ENCODE results near the gene C1QL4.
A peak's percentile ranks its signal among the peaks of the same experiment; 100 is the strongest.

C1QL4 gene

GRCh38 chr12:49359671-49360070 lies 22.7 kb upstream of the C1QL4 start:
- H3K36me3 ChIP-seq (ENCODE audit: control insufficient read depth, low read length): no peaks in the 10 kb centered on the region
- no peaks in the 10 kb centered on the region for H3F3A ChIP-seq (ENCODE audit: control insufficient read depth, insufficient read depth)
- no peaks in the 10 kb centered on the region for H3K4me1 ChIP-seq (ENCODE audit: control insufficient read depth, low read length)
- no peaks in the 10 kb centered on the region for H3K79me2 ChIP-seq (ENCODE audit: control insufficient read depth, low read length)
- H3K9me2 ChIP-seq (replicated peaks; ENCODE audit: control insufficient read depth, low read length): no peaks in the 10 kb centered on the region
- no peak overlapping the region for H3K4me3 ChIP-seq (ENCODE audit: low read length)
- TF ChIP-seq EZH2phosphoT487 (IDR thresholded peaks at IDR 0.05; ENCODE audit: borderline replicate concordance, low read length): no peak
- TF ChIP-seq CTCF (IDR thresholded peaks at IDR 0.05; ENCODE audit: low read depth, low read length, poor library complexity, severe bottlenecking): no peak
- no peak overlapping the region for H3K27ac ChIP-seq (ENCODE audit: low read depth, low read length)
- no peaks in the 10 kb centered on the region for H4K20me1 ChIP-seq (ENCODE audit: control insufficient read depth, insufficient read depth, low read depth, low read length)
- no peaks in the 10 kb centered on the region for H3K9me3 ChIP-seq (ENCODE audit: control insufficient read depth, insufficient read depth, low read length)
- peaks cover 8% of the 10 kb centered on the region for H3K27me3 ChIP-seq (ENCODE audit: control insufficient read depth, low read length)
- no peak overlapping the region for H3K4me2 ChIP-seq (ENCODE audit: low read length)

GRCh38 chr12:49358483-49359141 lies 21.6 kb upstream of the C1QL4 start:
- TF ChIP-seq EZH2phosphoT487 (IDR thresholded peaks at IDR 0.05; ENCODE audit: borderline replicate concordance, low read length): no peak
- TF ChIP-seq CTCF (IDR thresholded peaks at IDR 0.05; ENCODE audit: low read depth, low read length, poor library complexity, severe bottlenecking): peak; percentile 83
- no peak overlapping the region for H3K27ac ChIP-seq (ENCODE audit: low read depth, low read length)
- H3K4me1 ChIP-seq (ENCODE audit: control insufficient read depth, low read length): no peaks in the 10 kb centered on the region
- no peaks in the 10 kb centered on the region for H3K9me3 ChIP-seq (ENCODE audit: control insufficient read depth, insufficient read depth, low read length)
- no peaks in the 10 kb centered on the region for H4K20me1 ChIP-seq (ENCODE audit: control insufficient read depth, insufficient read depth, low read depth, low read length)
- H3K27me3 ChIP-seq (ENCODE audit: control insufficient read depth, low read length): peaks cover 14% of the 10 kb centered on the region
- H3K4me2 ChIP-seq (ENCODE audit: low read length): no peak overlapping the region
- no peak overlapping the region for H3K4me3 ChIP-seq (ENCODE audit: low read length)
- no peaks in the 10 kb centered on the region for H3K9me2 ChIP-seq (replicated peaks; ENCODE audit: control insufficient read depth, low read length)
- no peaks in the 10 kb centered on the region for H3K36me3 ChIP-seq (ENCODE audit: control insufficient read depth, low read length)
- no peaks in the 10 kb centered on the region for H3F3A ChIP-seq (ENCODE audit: control insufficient read depth, insufficient read depth)
- no peaks in the 10 kb centered on the region for H3K79me2 ChIP-seq (ENCODE audit: control insufficient read depth, low read length)

- Histone ChIP-seq H4K20me1 (ENCODE audit: control insufficient read depth, insufficient read depth, low read depth, low read length) (no peaks in the 10 kb centered on the region), H3K4me3 (ENCODE audit: low read length) (no peak overlapping the region), H3K27ac (ENCODE audit: low read depth, low read length) (no peak overlapping the region), H3K79me2 (ENCODE audit: control insufficient read depth, low read length) (no peaks in the 10 kb centered on the region), H3K4me2 (ENCODE audit: low read length) (no peak overlapping the region), H3K36me3 (ENCODE audit: control insufficient read depth, low read length) (no peaks in the 10 kb centered on the region), H3K9me2 (replicated peaks; ENCODE audit: control insufficient read depth, low read length) (no peaks in the 10 kb centered on the region), H3K4me1 (ENCODE audit: control insufficient read depth, low read length) (no peaks in the 10 kb centered on the region), H3F3A (ENCODE audit: control insufficient read depth, insufficient read depth) (no peaks in the 10 kb centered on the region), H3K27me3 (ENCODE audit: control insufficient read depth, low read length) (peaks cover 20% of the 10 kb centered on the region), H3K9me3 (ENCODE audit: control insufficient read depth, insufficient read depth, low read length) (no peaks in the 10 kb centered on the region)
- peak; percentile 59 for TF ChIP-seq CTCF (IDR thresholded peaks at IDR 0.05; ENCODE audit: low read depth, low read length, poor library complexity, severe bottlenecking)
- no peak for TF ChIP-seq EZH2phosphoT487 (IDR thresholded peaks at IDR 0.05; ENCODE audit: borderline replicate concordance, low read length)
Measured at GRCh38 chr12:49357103-49357678, 20.2 kb upstream of the C1QL4 start.
